BE2C (cell line): Measurements from ENCODE around the gene ERI3.

Source experiments
- DNase-seq: peaks from one replicate; pipeline ENCODE4 v3.0.0-alpha.2; 2020
- H3K27me3 ChIP-seq: fragments of 250-450 bp; sonication (Bioruptor Pico); 2 replicates; pipeline ENCODE4 v1.5.1; 2020; ENCODE audit warnings: mild to moderate bottlenecking
- H3K36me3 ChIP-seq: fragments of 250-450 bp; sonication (Bioruptor Pico); 2 replicates; pipeline ENCODE4 v1.5.1; 2020; ENCODE audit warnings: mild to moderate bottlenecking
- H3K4me1 ChIP-seq: fragments of 250-450 bp; sonication (Bioruptor Pico); 2 replicates; pipeline ENCODE4 v1.5.1; 2020
- H3K4me3 ChIP-seq: 2 replicates; pipeline ENCODE4 v1.5.1; 2011; ENCODE audit warnings: low read depth, low read length
- H3K9me3 ChIP-seq: fragments of 250-450 bp; sonication (Bioruptor Pico); 2 replicates; pipeline ENCODE4 v1.5.1; 2020
- TF ChIP-seq, protein P1 (sequence below): IDR thresholded peaks from 2 replicates; pipeline ENCODE4 v1.5.1; 2012; ENCODE audit warnings: mild to moderate bottlenecking, low read depth, low read length

Gene ERI3

DNA sequence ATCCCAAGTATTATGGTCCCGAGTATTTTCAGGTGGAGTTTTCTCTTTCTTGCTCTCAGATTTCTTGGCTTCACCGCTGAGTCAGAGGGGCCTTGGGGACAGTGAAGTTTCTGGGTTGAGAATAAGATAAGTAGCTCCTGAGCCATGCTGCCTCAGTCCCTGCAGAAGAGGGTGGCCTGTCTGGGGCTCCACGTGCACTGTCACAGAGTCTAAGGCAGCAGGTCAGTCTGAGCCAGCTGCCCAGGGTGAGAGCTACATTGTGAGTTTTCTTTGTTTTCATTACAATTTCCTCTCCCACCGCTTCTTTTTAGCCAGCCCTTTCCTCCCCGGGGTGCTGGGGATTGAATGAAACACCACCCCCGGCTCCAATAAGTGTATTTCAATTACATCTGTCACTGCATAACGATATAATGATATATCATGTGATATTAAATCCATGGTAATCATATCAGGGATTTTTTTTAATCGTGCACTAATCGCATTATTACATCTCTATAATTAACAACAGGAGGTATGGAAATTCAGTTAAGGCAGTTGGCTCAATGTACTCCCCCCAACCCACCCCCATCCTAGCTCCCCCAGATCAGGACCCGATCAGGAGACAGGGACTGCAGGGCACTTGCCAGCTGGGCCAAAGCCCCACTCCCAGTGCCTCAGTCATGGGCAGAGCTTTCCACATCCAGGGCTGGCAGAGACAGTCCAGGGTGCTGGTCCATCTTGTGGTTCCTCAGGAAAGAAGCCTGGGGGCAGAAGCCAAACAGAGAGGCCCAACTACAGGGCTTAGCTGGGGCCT lies 98.1 kb downstream of the ERI3 start:
- no peaks in the 10 kb centered on the region for H3K9me3 ChIP-seq
- H3K36me3 ChIP-seq, result no peaks in the 10 kb centered on the region
- DNase-seq, result no peak

GRCh38 chr1:44254392-44254910 lies 100.6 kb downstream of the ERI3 start:
- H3K27me3 ChIP-seq, result no peaks in the 10 kb centered on the region
- H3K9me3 ChIP-seq, result no peaks in the 10 kb centered on the region
- TF ChIP-seq, protein P1, sequence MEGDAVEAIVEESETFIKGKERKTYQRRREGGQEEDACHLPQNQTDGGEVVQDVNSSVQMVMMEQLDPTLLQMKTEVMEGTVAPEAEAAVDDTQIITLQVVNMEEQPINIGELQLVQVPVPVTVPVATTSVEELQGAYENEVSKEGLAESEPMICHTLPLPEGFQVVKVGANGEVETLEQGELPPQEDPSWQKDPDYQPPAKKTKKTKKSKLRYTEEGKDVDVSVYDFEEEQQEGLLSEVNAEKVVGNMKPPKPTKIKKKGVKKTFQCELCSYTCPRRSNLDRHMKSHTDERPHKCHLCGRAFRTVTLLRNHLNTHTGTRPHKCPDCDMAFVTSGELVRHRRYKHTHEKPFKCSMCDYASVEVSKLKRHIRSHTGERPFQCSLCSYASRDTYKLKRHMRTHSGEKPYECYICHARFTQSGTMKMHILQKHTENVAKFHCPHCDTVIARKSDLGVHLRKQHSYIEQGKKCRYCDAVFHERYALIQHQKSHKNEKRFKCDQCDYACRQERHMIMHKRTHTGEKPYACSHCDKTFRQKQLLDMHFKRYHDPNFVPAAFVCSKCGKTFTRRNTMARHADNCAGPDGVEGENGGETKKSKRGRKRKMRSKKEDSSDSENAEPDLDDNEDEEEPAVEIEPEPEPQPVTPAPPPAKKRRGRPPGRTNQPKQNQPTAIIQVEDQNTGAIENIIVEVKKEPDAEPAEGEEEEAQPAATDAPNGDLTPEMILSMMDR, result no peak
- DNase-seq, result no peak
- H3K4me3 ChIP-seq, result no peak overlapping the region
- 0 out of 2 replicates have a peak, but pooled peaks cover 4% of the 10 kb centered on the region for H3K4me1 ChIP-seq
- H3K36me3 ChIP-seq, result no peaks in the 10 kb centered on the region

More for the DNA sequence above, 98.1 kb downstream of the ERI3 start:
- no peak overlapping the region for H3K4me3 ChIP-seq
- TF ChIP-seq, protein P1, result no peak
- H3K27me3 ChIP-seq, result no peaks in the 10 kb centered on the region
- 0 out of 2 replicates have a peak, but pooled peaks cover 4% of the 10 kb centered on the region for H3K4me1 ChIP-seq

DNA sequence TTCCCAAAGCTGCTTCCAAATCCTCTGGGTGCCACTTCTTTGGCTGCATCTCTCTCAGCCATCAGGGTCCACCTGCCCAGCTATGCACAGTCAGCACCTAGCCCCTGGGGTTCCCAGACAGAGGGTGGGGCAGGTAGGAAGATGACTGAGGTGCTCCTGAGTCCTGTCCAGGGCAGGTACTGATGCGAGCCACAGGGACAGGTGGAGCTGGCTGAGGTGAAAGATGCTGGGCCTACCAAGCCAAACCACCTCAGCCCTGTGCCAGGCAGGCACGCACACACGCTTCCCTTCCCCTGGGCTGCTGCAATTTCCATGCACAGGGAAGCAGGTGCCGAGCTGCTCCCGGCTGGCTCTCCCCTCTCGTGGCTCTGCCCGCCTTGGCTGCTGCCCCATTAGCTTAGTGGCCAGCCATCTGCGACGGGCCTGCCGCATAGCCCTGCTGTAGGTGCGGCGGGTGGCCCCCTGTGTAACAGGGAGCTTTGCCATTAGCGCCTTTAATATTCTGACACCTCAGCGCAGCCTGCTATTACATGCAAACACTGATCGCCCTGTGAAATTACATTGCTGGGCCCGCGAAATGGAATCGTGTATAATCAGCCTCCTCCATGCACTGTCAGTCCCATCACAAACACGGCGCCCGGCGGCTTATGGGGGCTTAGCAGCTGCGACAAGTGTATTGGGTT lies 102.9 kb downstream of the ERI3 start:
- Histone ChIP-seq H3K4me3 (no peak overlapping the region), H3K36me3 (no peaks in the 10 kb centered on the region), H3K4me1 (0 out of 2 replicates have a peak, but pooled peaks cover 2% of the 10 kb centered on the region), H3K27me3 (no peaks in the 10 kb centered on the region), H3K9me3 (no peaks in the 10 kb centered on the region)
- DNase-seq, result no peak
- TF ChIP-seq, protein P1, result no peak

DNA sequence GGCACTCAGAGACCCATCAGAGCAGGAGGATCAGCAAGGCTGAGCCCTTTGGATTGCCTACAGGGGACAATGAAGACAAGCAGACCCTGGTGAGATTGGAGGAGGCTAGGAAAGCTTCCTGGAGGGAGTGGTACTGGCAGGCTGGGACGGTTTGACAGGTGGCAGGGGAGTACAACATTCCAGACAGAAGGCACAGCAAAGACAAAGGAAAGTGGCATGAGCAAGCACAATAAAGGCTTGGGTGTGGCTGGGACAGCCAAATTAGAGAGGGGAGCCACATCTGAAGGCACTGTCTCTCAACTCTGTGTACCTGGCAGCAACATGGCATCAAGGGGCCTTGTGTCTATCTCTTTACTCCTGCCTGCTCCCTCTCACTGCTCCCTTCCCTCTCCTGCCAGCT lies 103.6 kb downstream of the ERI3 start:
- no peaks in the 10 kb centered on the region for H3K27me3 ChIP-seq
- DNase-seq, result no peak
- no peaks in the 10 kb centered on the region for H3K4me1 ChIP-seq
- no peaks in the 10 kb centered on the region for H3K9me3 ChIP-seq
- no peaks in the 10 kb centered on the region for H3K36me3 ChIP-seq
- TF ChIP-seq, protein P1, result no peak
- H3K4me3 ChIP-seq, result no peak overlapping the region

DNA sequence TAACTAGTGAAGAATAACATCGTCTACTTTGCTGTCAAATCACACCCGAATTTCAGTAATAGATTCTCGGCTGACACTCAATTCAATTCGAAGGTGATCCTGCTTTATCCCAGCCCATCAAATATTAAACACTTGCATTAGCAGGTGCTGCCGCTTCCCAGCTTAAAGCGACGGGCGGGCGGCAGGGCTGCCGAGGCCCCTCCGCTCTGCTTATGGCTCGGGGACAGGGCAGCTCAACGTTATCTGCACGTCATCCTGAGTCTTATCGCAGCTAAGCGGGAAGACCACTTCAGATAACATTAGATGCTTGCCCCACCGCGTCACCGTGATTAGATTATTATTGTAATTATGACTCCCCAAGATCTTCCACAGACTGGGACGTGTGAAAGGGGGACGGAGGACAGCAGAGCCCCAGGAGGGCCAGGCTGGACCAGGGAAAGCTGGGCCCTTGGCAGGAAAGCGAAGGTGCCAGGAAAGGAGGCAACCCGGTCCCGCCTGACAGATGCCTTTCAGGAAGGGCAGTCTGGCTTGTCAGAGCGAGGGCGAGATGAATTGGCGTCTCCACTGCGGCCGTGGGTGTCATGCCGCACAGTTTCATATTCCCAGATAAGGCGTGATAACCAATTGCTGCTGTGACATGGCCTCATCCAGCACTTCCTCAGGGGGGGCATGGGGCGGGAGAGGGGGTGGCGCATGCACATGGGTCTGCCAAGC lies 104.8 kb downstream of the ERI3 start:
- Histone ChIP-seq H3K4me1 (no peaks in the 10 kb centered on the region), H3K27me3 (no peaks in the 10 kb centered on the region), H3K9me3 (no peaks in the 10 kb centered on the region), H3K36me3 (no peaks in the 10 kb centered on the region), H3K4me3 (no peak overlapping the region)
- peak; percentile 21 for DNase-seq
- TF ChIP-seq, protein P1, result no peak
